ENCODE results near the gene ANKRD6.

DNA sequence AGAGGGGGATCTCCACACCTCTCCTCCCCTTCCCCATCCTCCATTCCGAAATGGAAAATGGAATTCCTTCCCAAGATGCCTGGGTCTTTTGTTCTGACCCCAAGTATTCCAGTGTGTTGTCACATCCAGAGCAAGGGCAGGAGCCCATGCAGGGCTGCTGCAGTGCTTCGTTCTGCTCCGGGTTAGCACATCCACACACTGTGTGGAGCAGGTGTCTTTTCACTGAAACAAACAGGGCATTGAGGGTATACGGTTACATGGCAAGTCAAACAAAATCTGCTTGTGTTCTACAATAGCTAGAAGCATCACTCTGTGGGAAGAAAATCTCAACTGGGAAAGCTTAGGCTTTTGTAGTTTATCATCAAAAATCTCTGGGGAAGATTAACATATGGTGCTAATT lies 148.7 kb downstream of the ANKRD6 start:
- TF ChIP-seq, protein P1, sequence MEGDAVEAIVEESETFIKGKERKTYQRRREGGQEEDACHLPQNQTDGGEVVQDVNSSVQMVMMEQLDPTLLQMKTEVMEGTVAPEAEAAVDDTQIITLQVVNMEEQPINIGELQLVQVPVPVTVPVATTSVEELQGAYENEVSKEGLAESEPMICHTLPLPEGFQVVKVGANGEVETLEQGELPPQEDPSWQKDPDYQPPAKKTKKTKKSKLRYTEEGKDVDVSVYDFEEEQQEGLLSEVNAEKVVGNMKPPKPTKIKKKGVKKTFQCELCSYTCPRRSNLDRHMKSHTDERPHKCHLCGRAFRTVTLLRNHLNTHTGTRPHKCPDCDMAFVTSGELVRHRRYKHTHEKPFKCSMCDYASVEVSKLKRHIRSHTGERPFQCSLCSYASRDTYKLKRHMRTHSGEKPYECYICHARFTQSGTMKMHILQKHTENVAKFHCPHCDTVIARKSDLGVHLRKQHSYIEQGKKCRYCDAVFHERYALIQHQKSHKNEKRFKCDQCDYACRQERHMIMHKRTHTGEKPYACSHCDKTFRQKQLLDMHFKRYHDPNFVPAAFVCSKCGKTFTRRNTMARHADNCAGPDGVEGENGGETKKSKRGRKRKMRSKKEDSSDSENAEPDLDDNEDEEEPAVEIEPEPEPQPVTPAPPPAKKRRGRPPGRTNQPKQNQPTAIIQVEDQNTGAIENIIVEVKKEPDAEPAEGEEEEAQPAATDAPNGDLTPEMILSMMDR (IDR thresholded peaks at IDR 0.05) = no peak
- no peak for TF ChIP-seq POLR2A (IDR thresholded peaks at IDR 0.05)
